NB4 (cell line): Measurements from ENCODE around the gene GRK6.

Source experiments
- DNase-seq: peaks from one replicate; pipeline ENCODE4 v3.0.0; 2010; ENCODE audit warnings: low read depth
- H3K4me3 ChIP-seq: one replicate; pipeline ENCODE4 v1.5.1; 2011; ENCODE audit warnings: mild to moderate bottlenecking, low read depth, low read length, moderate library complexity
- CTCF ChIP-seq: IDR thresholded peaks from one replicate; pipeline ENCODE4 v1.5.1; 2012; ENCODE audit warnings: low read depth, low read length
- MYC ChIP-seq: IDR thresholded peaks from 2 replicates; pipeline ENCODE4 v1.6.1; 2011; ENCODE audit warnings: low read depth, low read length
- POLR2A ChIP-seq: IDR thresholded peaks from 2 replicates; pipeline ENCODE4 v1.6.1; 2011; ENCODE audit warnings: mild to moderate bottlenecking; ENCODE audit not compliant: insufficient read length; ENCODE audit errors: extremely low read depth
- TF ChIP-seq, protein P1 (sequence below): IDR thresholded peaks from 2 replicates; pipeline ENCODE4 v1.6.1; 2011; ENCODE audit warnings: low read depth, low read length

GRK6 gene

DNA sequence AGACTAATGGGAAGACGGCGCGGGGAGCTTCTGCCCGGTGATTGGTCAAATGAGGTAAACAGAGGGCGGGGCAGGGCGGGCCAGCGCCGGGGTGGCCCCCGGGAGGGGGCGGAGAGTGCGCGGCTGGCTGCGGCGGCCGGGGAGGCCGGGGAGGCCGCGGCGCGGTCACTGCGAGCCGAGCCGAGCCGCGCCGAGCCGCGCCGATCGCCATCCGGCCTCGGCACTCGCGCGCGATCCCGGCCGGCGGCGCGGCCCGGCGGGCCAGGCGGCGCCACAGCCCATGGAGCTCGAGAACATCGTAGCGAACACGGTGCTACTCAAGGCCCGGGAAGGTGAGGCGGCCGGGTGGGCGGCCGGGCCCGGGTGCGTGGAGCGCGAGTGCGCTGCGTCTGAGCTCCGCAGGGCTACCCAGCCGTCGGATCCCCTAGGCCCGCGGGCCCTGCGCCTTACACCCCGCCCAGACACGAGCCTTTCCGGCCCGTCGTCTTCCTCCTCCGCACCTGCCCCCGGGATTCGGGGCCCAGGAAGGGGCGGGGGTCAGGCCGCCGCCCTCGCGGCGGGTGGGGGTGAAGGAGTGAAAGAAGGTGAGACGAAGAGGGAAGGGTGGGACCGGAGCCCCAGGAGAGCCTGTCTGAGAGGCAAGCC is at the start of gene GRK6:
GRK6 (plus strand) TSS at position 111 of the 645 bp plus-strand sequence; CDS start at position 281, 170 bp downstream.
- H3K4me3 ChIP-seq = peak within 1 kb of the TSS; percentile 96
- peak; percentile 72 for DNase-seq
- TF ChIP-seq CTCF (no peak), POLR2A (no peak), MYC (no peak)
- TF ChIP-seq, protein P1, sequence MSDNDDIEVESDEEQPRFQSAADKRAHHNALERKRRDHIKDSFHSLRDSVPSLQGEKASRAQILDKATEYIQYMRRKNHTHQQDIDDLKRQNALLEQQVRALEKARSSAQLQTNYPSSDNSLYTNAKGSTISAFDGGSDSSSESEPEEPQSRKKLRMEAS = no peak

- H3K4me3 ChIP-seq = no peak overlapping the region
- no peak for DNase-seq
- no peak for TF ChIP-seq POLR2A
- no peak for TF ChIP-seq MYC
- TF ChIP-seq CTCF = no peak
- TF ChIP-seq, protein P1 = no peak
Measured at GRCh38 chr5:177377851-177378776, 48.4 kb upstream of the GRK6 start.

- no peak overlapping the region for H3K4me3 ChIP-seq
- TF ChIP-seq POLR2A (no peak), MYC (no peak), CTCF (no peak)
- TF ChIP-seq, protein P1 = no peak
- DNase-seq = peak; percentile 60
Measured at GRCh38 chr5:177378884-177379883, 47.3 kb upstream of the GRK6 start.

- TF ChIP-seq, protein P1 = no peak
- no peak for TF ChIP-seq POLR2A
- TF ChIP-seq CTCF = no peak
- no peak for TF ChIP-seq MYC
- H3K4me3 ChIP-seq = no peak overlapping the region
- DNase-seq = no peak
Measured at GRCh38 chr5:177380805-177381126, 45.7 kb upstream of the GRK6 start.

DNA sequence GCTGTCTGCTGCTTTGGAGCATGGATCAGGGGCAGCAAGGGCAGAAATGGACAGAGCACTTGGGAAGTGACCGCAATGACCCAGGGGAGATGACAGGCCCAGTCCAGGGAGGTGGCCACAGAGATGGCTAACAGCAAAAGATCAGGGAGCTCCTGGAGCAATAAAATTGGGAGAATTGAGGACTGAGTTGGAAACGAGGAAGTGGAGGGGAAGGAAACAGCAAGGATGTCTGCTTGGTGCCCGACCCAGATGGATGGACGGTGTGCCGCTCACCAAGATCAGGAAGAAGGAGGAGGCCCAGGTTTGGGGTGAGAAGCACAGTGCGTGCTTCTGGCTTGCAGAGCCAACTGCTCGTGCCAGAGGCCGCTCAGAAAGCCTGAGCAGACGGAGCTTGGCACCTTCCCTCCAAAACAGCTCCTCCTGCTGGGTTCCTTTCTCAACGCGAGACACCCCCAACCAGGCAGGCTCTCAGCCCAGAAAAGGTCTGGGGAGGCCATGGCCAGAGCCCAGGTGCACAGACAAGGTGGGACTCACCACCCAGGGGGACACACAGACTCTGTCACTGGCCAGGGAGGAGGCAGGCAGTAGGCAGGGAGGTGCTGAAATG is 44.0 kb upstream of the GRK6 start:
- TF ChIP-seq MYC (no peak), CTCF (peak; percentile 32), POLR2A (no peak)
- TF ChIP-seq, protein P1 = no peak
- peak; percentile 53 for DNase-seq
- no peak overlapping the region for H3K4me3 ChIP-seq
